Thoracic aorta (tissue), 2 donors: ENCODE measurements around the gene OBSCN. TPM values are rescaled to one million over a fixed set of nuclear protein-coding genes. Genes with fewer than 3 reads are reported as not detected.

ENCODE experiments used
- ATAC-seq: fragments of 150-250 bp; one replicate; pipeline ENCODE4 v1.8.0; 2017; ENCODE audit warnings: low read depth; ENCODE audit not compliant: insufficient number of reproducible peaks, low FRiP score
- DNase-seq: peaks from one replicate; pipeline ENCODE4 v3.0.0-alpha.2; 2020; ENCODE audit warnings: low spot score
- H3K27ac ChIP-seq, 2 donors: fragments of 200-600 bp; sonication (generic); 1 replicate in 1 of 2; 2 replicates in 1 of 2; pipeline ENCODE4 v1.5.1; 2016; ENCODE audit warnings: mild to moderate bottlenecking in 2 of 2, moderate library complexity in 2 of 2
- H3K27me3 ChIP-seq: fragments of 200-600 bp; sonication (generic); replicated peaks from 2 replicates; pipeline ENCODE4 v1.6.0; 2016; ENCODE audit warnings: mild to moderate bottlenecking; ENCODE audit not compliant: insufficient read depth
- H3K36me3 ChIP-seq: fragments of 200-600 bp; sonication (generic); one replicate; pipeline ENCODE4 v1.5.1; 2016
- H3K4me1 ChIP-seq, 2 donors: fragments of 200-600 bp; sonication (generic); 1 replicate in 1 of 2; 2 replicates in 1 of 2; pipeline versions ENCODE4 v1.5.1 to v1.6.0; 2016; ENCODE audit warnings: low read depth in 2 of 2, mild to moderate bottlenecking in 1 of 2; ENCODE audit not compliant: control insufficient read depth in 1 of 2
- H3K4me3 ChIP-seq: fragments of 200-600 bp; sonication (generic); 2 replicates; pipeline ENCODE4 v1.5.1; 2016; ENCODE audit warnings: mild to moderate bottlenecking
- H3K9me3 ChIP-seq: fragments of 200-600 bp; sonication (generic); 2 replicates; pipeline ENCODE4 v1.5.1; 2016
- total RNA-seq, 2 donors: library from RNA; depleted of rRNA; stranded (reverse); fragments of >200 nt; gene quantifications; one replicate each; pipeline versions ENCODE4 v1.1.0 to v1.2.3, GENCODE V29; 2016
- TF ChIP-seq, protein P1 (sequence below): fragments of 200-600 bp; sonication (generic); IDR thresholded peaks from one replicate; pipeline ENCODE4 v1.5.1; 2019; ENCODE audit warnings: antibody characterized with exemption

OBSCN gene
- total RNA-seq, 2 donors from 2014 or later = 22.3 to 40.2 TPM

DNA sequence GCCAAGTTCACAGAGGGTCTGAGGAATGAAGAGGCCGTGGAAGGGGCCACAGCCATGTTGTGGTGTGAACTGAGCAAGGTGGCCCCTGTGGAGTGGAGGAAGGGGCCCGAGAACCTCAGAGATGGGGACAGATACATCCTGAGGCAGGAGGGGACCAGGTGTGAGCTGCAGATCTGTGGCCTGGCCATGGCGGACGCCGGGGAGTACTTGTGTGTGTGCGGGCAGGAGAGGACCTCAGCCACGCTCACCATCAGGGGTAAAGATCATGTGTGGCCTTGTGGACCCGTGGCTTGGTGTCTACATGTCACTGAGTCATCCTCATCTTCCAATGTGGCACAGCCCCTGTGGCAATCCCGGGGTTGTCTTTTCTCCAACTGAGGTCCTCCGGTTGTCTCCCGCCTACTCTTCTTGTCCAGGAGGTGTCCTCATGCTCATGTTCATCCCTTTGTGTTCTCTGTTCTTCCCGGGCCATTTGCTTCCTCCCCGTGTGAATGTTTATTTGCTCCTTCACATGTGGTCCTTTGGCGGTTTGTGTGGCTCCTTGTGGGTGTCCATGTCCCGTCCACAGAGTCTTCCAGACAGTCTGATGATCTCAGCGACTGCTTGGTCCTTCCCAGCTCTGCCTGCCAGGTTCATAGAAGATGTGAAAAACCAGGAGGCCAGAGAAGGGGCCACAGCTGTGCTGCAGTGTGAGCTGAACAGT lies 84.2 kb downstream of the OBSCN start:
- Histone ChIP-seq H3K4me3 (no peak overlapping the region), H3K36me3 (no peaks in the 10 kb centered on the region), H3K9me3 (no peaks in the 10 kb centered on the region), H3K27ac (no peak overlapping the region), H3K27me3 (no peaks in the 10 kb centered on the region), H3K4me1 (no peaks in the 10 kb centered on the region)
- ATAC-seq (no peak), DNase-seq (no peak)
- TF ChIP-seq, protein P1, sequence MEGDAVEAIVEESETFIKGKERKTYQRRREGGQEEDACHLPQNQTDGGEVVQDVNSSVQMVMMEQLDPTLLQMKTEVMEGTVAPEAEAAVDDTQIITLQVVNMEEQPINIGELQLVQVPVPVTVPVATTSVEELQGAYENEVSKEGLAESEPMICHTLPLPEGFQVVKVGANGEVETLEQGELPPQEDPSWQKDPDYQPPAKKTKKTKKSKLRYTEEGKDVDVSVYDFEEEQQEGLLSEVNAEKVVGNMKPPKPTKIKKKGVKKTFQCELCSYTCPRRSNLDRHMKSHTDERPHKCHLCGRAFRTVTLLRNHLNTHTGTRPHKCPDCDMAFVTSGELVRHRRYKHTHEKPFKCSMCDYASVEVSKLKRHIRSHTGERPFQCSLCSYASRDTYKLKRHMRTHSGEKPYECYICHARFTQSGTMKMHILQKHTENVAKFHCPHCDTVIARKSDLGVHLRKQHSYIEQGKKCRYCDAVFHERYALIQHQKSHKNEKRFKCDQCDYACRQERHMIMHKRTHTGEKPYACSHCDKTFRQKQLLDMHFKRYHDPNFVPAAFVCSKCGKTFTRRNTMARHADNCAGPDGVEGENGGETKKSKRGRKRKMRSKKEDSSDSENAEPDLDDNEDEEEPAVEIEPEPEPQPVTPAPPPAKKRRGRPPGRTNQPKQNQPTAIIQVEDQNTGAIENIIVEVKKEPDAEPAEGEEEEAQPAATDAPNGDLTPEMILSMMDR = no peak

DNA sequence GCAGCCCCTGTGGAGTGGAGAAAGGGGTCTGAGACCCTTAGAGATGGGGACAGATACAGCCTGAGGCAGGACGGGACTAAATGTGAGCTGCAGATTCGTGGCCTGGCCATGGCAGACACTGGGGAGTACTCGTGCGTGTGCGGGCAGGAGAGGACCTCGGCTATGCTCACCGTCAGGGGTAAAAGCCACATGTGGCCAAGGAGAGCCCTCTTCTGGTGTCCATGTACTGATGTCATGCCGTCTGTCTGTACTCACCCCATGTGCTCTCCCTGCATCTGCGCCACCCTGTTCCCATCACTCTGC lies 84.7 kb downstream of the OBSCN start:
- H3K27me3 ChIP-seq = no peaks in the 10 kb centered on the region
- no peak overlapping the region for H3K27ac ChIP-seq
- no peaks in the 10 kb centered on the region for H3K9me3 ChIP-seq
- no peak for DNase-seq
- no peaks in the 10 kb centered on the region for H3K4me1 ChIP-seq
- TF ChIP-seq, protein P1 = no peak
- no peaks in the 10 kb centered on the region for H3K36me3 ChIP-seq
- no peak for ATAC-seq
- no peak overlapping the region for H3K4me3 ChIP-seq

DNA sequence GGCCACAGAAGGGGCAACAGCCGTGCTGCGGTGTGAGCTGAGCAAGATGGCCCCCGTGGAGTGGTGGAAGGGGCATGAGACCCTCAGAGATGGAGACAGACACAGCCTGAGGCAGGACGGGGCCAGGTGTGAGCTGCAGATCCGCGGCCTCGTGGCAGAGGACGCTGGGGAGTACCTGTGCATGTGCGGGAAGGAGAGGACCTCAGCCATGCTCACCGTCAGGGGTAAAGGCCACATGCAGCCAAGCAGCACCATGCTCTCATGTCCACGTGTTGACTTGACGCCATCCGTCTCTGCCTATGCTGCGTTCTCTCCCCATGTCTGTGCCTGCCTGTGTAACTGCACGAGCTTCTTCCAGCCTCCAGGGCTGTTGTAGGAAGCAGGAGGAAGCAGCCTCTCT lies 85.5 kb downstream of the OBSCN start:
- DNase-seq = no peak
- TF ChIP-seq, protein P1 = no peak
- no peaks in the 10 kb centered on the region for H3K36me3 ChIP-seq
- H3K4me1 ChIP-seq = no peaks in the 10 kb centered on the region
- no peak overlapping the region for H3K27ac ChIP-seq
- no peaks in the 10 kb centered on the region for H3K9me3 ChIP-seq
- ATAC-seq = no peak
- no peaks in the 10 kb centered on the region for H3K27me3 ChIP-seq
- H3K4me3 ChIP-seq = no peak overlapping the region

DNA sequence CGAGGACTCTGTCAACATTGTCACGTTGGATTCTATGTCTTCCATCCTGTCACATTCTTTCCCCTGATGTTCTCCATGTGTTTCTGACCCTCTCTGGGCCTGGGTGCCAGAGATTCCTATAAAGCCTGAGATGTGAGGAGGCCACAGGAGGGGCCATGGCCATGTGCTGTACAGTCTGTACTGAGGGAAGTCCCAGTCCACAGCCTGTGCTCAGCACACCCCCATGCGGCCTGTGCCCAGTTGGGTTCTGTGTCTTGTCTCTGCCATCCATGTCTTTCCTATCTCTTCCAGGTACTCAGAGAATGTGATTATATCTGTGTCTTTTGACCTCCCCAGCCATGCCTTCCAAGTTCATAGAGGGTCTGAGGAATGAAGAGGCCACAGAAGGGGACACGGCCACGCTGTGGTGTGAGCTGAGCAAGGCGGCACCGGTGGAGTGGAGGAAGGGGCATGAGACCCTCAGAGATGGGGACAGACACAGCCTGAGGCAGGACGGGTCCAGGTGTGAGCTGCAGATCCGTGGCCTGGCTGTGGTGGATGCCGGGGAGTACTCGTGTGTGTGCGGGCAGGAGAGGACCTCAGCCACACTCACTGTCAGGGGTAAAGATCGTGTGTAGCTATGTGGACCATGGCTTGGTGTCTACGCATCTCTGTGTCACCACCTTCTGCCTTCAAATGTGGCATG lies 86.1 kb downstream of the OBSCN start:
- H3K27ac ChIP-seq = no peak overlapping the region
- TF ChIP-seq, protein P1 = no peak
- no peaks in the 10 kb centered on the region for H3K4me1 ChIP-seq
- ATAC-seq = no peak
- no peaks in the 10 kb centered on the region for H3K27me3 ChIP-seq
- H3K36me3 ChIP-seq = no peaks in the 10 kb centered on the region
- no peak for DNase-seq
- no peaks in the 10 kb centered on the region for H3K9me3 ChIP-seq
- no peak overlapping the region for H3K4me3 ChIP-seq

DNA sequence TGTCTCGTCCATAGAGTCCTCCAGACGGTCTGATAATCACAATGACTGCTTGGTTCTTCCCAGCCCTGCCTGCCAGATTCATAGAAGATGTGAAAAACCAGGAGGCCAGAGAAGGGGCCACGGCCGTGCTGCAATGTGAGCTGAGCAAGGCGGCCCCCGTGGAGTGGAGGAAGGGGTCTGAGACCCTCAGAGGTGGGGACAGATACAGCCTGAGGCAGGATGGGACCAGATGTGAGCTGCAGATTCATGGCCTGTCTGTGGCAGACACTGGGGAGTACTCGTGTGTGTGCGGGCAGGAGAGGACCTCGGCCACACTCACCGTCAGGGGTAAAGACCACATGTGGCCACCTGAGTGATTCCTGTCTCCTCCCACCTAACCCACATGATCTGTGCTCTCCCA lies 86.9 kb downstream of the OBSCN start:
- Histone ChIP-seq H3K27me3 (no peaks in the 10 kb centered on the region), H3K4me1 (no peaks in the 10 kb centered on the region), H3K27ac (no peak overlapping the region), H3K9me3 (no peaks in the 10 kb centered on the region), H3K4me3 (no peak overlapping the region), H3K36me3 (no peaks in the 10 kb centered on the region)
- DNase-seq (no peak), ATAC-seq (no peak)
- TF ChIP-seq, protein P1 = no peak
